ENCODE results near the gene PNPLA3. TPM values are rescaled to one million over a fixed set of nuclear protein-coding genes. Genes with fewer than 3 reads are reported as not detected.

Gene PNPLA3
- total and polyA plus RNA-seq, 2 of the 4 experiments (the other 2 are of a cell fraction), result 3.6 to 7.5 TPM

- dilution Hi-C loops (cut with HindIII; ENCODE audit: low sequenced_read_pairs, unreplicated experiment) (no loop called here), intact Hi-C loops (cut with micrococcal nuclease) (no loop called here), in situ Hi-C loops (cut with MboI; ENCODE audit: low sequenced_read_pairs) (no loop called here)
- Histone ChIP-seq H2BK5ac (ENCODE audit: low read depth, low read length, poor library complexity, severe bottlenecking) (no peak overlapping the region), H4K91ac (ENCODE audit: insufficient read depth, low read depth, low read length) (no peak overlapping the region), H2AK9ac (replicated peaks; ENCODE audit: low read depth, low read length, poor library complexity) (no peak overlapping the region), H4K8ac (ENCODE audit: low read depth in 2 of 2, low read length in 2 of 2) (no peak overlapping the region), H3K9me3 (ENCODE audit: control insufficient read depth, insufficient read depth, low read length) (no peaks in the 10 kb centered on the region), H3K4ac (ENCODE audit: low read depth, low read length) (no peak overlapping the region), H3K27me3 (ENCODE audit: control insufficient read depth, insufficient read depth, low read length) (no peaks in the 10 kb centered on the region), H3K9ac (ENCODE audit: low read depth, low read length) (no peak overlapping the region), H3K56ac (ENCODE audit: extremely low read depth, insufficient read depth, low read length) (no peak overlapping the region), H3K27ac (ENCODE audit: insufficient read depth, low read length) (no peak overlapping the region), H4K5ac (ENCODE audit: low read depth, low read length) (no peak overlapping the region), H3K4me1 (ENCODE audit: control insufficient read depth, insufficient read depth, low read length) (no peaks in the 10 kb centered on the region), H4K20me1 (ENCODE audit: insufficient read depth, low read length) (no peaks in the 10 kb centered on the region; the same call in none of the 2 replicates), H3K14ac (replicated peaks; ENCODE audit: low read depth, low read length) (no peak overlapping the region), H2BK15ac (ENCODE audit: low read depth, low read length) (no peak overlapping the region), H2AK5ac (ENCODE audit: low read depth, low read length) (no peak overlapping the region), H3K9me1 (ENCODE audit: insufficient read depth, low read length) (no peaks in the 10 kb centered on the region), H2BK120ac (ENCODE audit: low read depth, low read length) (no peak overlapping the region), H3K4me2 (ENCODE audit: low read depth, low read length) (no peak overlapping the region), H3K23ac (ENCODE audit: low read depth, low read length) (no peak overlapping the region), H3K79me1 (ENCODE audit: low read depth in 1 of 2, low read length in 2 of 2) (peaks cover 5 to 7% of the 10 kb centered on the region in 2 experiments), H3K18ac (ENCODE audit: low read depth, low read length) (no peak overlapping the region), H2AFZ (replicated peaks; ENCODE audit: low read length, poor library complexity) (no peak overlapping the region), H2BK20ac (ENCODE audit: low read depth, low read length) (no peak overlapping the region), H3K36me3 (ENCODE audit: control insufficient read depth, insufficient read depth, low read length) (peaks cover 72% of the 10 kb centered on the region), H3K4me3 (ENCODE audit: insufficient read depth, low read depth, low read length) (no peak overlapping the region)
- ATAC-seq (ENCODE audit: low read depth), result no peak
- TF ChIP-seq MAFK (IDR thresholded peaks at IDR 0.05; ENCODE audit: low read depth, low read length), result no peak
- TF ChIP-seq NFE2L2 (IDR thresholded peaks at IDR 0.05; ENCODE audit: low read depth, low read length), result no peak
- no peak for TF ChIP-seq RAD21 (IDR thresholded peaks at IDR 0.05; ENCODE audit: low read length)
- TF ChIP-seq POLR2A (IDR thresholded peaks at IDR 0.05; ENCODE audit: low read depth, low read length), result no peak
- TF ChIP-seq FOS (IDR thresholded peaks at IDR 0.05; ENCODE audit: low read depth, low read length), result no peak
- no peak for TF ChIP-seq CHD1 (IDR thresholded peaks at IDR 0.05; ENCODE audit: low read depth, low read length)
- TF ChIP-seq MAZ (IDR thresholded peaks at IDR 0.05; ENCODE audit: borderline replicate concordance, low read depth, low read length), result no peak
- no peak for TF ChIP-seq BHLHE40 (IDR thresholded peaks at IDR 0.05; ENCODE audit: low read depth, low read length)
- TF ChIP-seq USF2 (IDR thresholded peaks at IDR 0.05; ENCODE audit: low read depth, low read length), result no peak
- no peak for TF ChIP-seq ELK1 (IDR thresholded peaks at IDR 0.05; ENCODE audit: borderline replicate concordance, low read depth, low read length)
- TF ChIP-seq MXI1 (IDR thresholded peaks at IDR 0.05; ENCODE audit: borderline replicate concordance, low read depth, low read length), result no peak
- TF ChIP-seq CEBPB (IDR thresholded peaks at IDR 0.05; ENCODE audit: low read depth, low read length), result no peak
- TF ChIP-seq SMC3 (IDR thresholded peaks at IDR 0.05; ENCODE audit: low read depth, low read length), result no peak
- TF ChIP-seq RFX5 (IDR thresholded peaks at IDR 0.05; ENCODE audit: low read depth, low read length), result no peak
- TF ChIP-seq RCOR1 (IDR thresholded peaks at IDR 0.05; ENCODE audit: insufficient replicate concordance, low read length), result no peak
- TF ChIP-seq CTCF (conservative IDR thresholded peaks at IDR 0.05; ENCODE audit: low read depth, low read length), result no peak
- BruUV-seq (replicated peaks), result no TSS peak
- ChIA-PET CTCF (interaction anchor here (0.9 to 1.0 kb wide), 3 partner anchors 15 to 28 kb away, joined by 3 to 4 read pairs (median 3); no protein-coding TSS in a partner anchor), POLR2A (ENCODE audit: unreplicated experiment) (no interaction called here)
- 67% methylated on average over 1 of the region's 10 CpGs; no CpG with 5 or more reads in 1 of the 2 experiments for WGBS, 2 experiments (ENCODE audit: extremely low coverage in 2 of 2, insufficient read length in 1 of 2)
- no peak for DNase-seq
These were observed 49.4 kb downstream of the PNPLA3 start for GRCh38 chr22:43972931-43973462.
